ENCODE data around the gene RGS12.

DNA sequence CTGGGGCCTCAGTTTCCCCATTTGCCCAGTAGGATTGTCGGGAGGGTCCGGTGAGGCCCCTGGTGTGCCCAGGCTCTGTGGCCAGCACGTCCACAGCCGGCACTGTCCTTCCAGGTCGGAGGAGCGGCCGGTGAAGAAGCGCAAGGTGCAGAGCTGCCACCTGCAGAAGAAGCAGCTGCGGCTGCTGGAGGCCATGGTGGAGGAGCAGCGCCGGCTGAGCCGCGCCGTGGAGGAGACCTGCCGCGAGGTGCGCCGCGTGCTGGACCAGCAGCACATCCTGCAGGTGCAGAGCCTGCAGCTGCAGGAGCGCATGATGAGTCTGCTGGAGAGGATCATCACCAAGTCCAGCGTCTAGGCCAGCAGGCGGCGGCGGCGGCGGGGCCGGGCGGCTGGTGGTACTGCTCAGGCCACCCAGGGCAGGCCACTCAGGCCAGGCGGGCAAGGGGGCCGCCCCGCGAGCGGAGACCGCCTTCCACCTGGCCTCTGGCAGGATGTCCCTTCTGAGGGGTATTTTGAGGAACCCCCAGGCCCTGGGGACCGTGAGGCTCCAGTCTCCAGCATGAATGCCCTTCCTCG is 37.1 kb upstream of the RGS12 start:
- TF ChIP-seq POLR2AphosphoS5 (IDR thresholded peaks at IDR 0.05; ENCODE audit: low read depth, low read length) (no peak), POLR2A (IDR thresholded peaks at IDR 0.05; ENCODE audit: low read depth, low read length) (no peak), TAF1 (IDR thresholded peaks at IDR 0.05; ENCODE audit: low read depth, low read length) (no peak)
